H1 (cell line): ENCODE results near the gene HM13. TPM values are rescaled to one million over a fixed set of nuclear protein-coding genes. Genes with fewer than 3 reads are reported as not detected.

Source experiments
- CBX5 ChIP-seq: fragments of 300-800, 300-1000 bp; sonication (generic); IDR thresholded peaks from 2 replicates; pipeline ENCODE4 v1.7.1; 2016; ENCODE audit warnings: antibody characterized with exemption, low read length, low read depth
- CBX8 ChIP-seq: fragments of 300-800, 300-1000 bp; sonication (generic); IDR thresholded peaks from 2 replicates; pipeline ENCODE4 v1.7.1; 2016; ENCODE audit warnings: low read depth, low read length, borderline replicate concordance
- CHD1 ChIP-seq: IDR thresholded peaks from 2 replicates; pipeline ENCODE4 v1.6.1; 2012; ENCODE audit warnings: low read depth, low read length, improper control_type of control experiment
- PHF8 ChIP-seq: fragments of 200-600 bp; sonication (generic); conservative IDR thresholded peaks from 2 replicates; pipeline ENCODE4 v1.7.1; 2012; ENCODE audit warnings: low read depth, mild to moderate bottlenecking, inconsistent platforms, low read length, moderate library complexity
- POLR2A ChIP-seq, 2 experiments: IDR thresholded peaks; 1 replicate in 1 of 2; 2 replicates in 1 of 2; pipeline ENCODE4 v1.6.1; 2011; ENCODE audit warnings: low read depth in 2 of 2, low read length in 2 of 2, mild to moderate bottlenecking in 2 of 2; ENCODE audit errors: control extremely low read depth in 1 of 2
- POLR2AphosphoS5 ChIP-seq: IDR thresholded peaks from 2 replicates; pipeline ENCODE4 v1.6.1; 2011; ENCODE audit warnings: low read depth, low read length
- SAP30 ChIP-seq: fragments of 300-600 bp; sonication (generic); IDR thresholded peaks from 2 replicates; pipeline ENCODE4 v1.7.1; 2012; ENCODE audit warnings: low read length, moderate library complexity, mild to moderate bottlenecking, inconsistent platforms; ENCODE audit not compliant: insufficient read depth, insufficient replicate concordance
- TAF7 ChIP-seq: optimal IDR thresholded peaks from 2 replicates; pipeline ENCODE3; 2011; ENCODE audit warnings: low read depth, mild to moderate bottlenecking, inconsistent platforms, low read length, moderate library complexity, borderline replicate concordance
- TCF12 ChIP-seq: IDR thresholded peaks from 2 replicates; pipeline ENCODE4 v1.6.1; 2011; ENCODE audit warnings: low read depth, mild to moderate bottlenecking, low read length
- TEAD4 ChIP-seq: IDR thresholded peaks from 2 replicates; pipeline ENCODE4 v1.6.1; 2012; ENCODE audit warnings: low read depth, low read length, inconsistent platforms, mixed read lengths
- ZNF274 ChIP-seq: IDR thresholded peaks from 2 replicates; pipeline ENCODE4 v1.7.0; 2012; ENCODE audit warnings: low read length, borderline replicate concordance; ENCODE audit errors: extremely low read depth
- polyA plus RNA-seq, 7 experiments: library from polyadenylated mRNA; depleted of rRNA in 3 of 7; stranded (reverse) in 5 of 7; unstranded in 2 of 7; fragments of >200 nt in 5 of 7; fragments of 200-250 nt in 2 of 7; gene quantifications; 1 replicate in 5 of 7; 2 replicates in 1 of 7; 4 replicates in 1 of 7; pipeline versions ENCODE4 v1.2.1 to v1.2.3, GENCODE V29; 2011 to 2013; ENCODE audit warnings: missing spikeins in 2 of 7, mixed read lengths in 2 of 7
- total RNA-seq: library from RNA; stranded (reverse); fragmentation: NEBNext Ultra II Directional; extraction: Animal tissue kit (Norgen Biotek cat#: 25700); gene quantifications from 2 replicates; pipeline ENCODE4 v1.2.1, GENCODE V29; 2021
- TF ChIP-seq, protein P1 (sequence below): fragments of 300-600 bp; sonication (generic); IDR thresholded peaks from 2 replicates; pipeline ENCODE4 v1.7.1; 2012; ENCODE audit warnings: low read length, moderate library complexity, mild to moderate bottlenecking, inconsistent platforms; ENCODE audit not compliant: insufficient replicate concordance

HM13 gene
- total and polyA plus RNA-seq, 2 of the 8 experiments (the other 6 are each of a cell fraction or from before 2014, with no cell fraction given) = 118 to 183 TPM

DNA sequence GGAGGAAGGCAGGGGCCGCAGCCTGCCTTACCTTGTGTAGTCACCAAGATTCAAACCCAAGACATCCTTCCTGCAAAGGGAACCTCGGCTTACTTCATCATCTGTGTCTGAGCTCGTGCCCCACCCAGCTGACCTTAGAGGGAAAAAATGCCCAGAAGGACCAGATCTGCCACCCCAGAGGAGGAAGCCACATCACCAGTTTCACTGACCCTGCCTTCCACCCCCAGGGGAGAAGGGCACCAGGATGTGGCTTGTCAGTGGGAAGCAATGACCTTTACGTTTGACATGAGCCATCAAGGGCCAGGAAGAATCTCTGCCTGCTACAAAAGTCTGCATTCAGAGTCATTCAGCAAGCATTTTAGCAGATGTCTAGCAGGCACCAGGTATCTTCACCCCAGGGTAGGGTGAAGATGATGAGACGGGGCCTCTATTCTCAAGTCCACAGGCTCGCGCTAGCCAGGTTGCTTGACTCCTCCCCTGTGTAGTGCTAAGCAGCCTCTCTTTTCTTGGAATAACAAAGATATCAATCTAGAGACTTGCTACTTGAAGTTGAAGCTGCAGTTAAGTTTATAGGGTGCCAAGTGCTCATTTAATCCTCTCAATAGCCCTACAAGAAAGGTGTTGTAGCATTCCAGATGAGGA is 28.1 kb downstream of the HM13 start (continued):
- TF ChIP-seq, protein P1, sequence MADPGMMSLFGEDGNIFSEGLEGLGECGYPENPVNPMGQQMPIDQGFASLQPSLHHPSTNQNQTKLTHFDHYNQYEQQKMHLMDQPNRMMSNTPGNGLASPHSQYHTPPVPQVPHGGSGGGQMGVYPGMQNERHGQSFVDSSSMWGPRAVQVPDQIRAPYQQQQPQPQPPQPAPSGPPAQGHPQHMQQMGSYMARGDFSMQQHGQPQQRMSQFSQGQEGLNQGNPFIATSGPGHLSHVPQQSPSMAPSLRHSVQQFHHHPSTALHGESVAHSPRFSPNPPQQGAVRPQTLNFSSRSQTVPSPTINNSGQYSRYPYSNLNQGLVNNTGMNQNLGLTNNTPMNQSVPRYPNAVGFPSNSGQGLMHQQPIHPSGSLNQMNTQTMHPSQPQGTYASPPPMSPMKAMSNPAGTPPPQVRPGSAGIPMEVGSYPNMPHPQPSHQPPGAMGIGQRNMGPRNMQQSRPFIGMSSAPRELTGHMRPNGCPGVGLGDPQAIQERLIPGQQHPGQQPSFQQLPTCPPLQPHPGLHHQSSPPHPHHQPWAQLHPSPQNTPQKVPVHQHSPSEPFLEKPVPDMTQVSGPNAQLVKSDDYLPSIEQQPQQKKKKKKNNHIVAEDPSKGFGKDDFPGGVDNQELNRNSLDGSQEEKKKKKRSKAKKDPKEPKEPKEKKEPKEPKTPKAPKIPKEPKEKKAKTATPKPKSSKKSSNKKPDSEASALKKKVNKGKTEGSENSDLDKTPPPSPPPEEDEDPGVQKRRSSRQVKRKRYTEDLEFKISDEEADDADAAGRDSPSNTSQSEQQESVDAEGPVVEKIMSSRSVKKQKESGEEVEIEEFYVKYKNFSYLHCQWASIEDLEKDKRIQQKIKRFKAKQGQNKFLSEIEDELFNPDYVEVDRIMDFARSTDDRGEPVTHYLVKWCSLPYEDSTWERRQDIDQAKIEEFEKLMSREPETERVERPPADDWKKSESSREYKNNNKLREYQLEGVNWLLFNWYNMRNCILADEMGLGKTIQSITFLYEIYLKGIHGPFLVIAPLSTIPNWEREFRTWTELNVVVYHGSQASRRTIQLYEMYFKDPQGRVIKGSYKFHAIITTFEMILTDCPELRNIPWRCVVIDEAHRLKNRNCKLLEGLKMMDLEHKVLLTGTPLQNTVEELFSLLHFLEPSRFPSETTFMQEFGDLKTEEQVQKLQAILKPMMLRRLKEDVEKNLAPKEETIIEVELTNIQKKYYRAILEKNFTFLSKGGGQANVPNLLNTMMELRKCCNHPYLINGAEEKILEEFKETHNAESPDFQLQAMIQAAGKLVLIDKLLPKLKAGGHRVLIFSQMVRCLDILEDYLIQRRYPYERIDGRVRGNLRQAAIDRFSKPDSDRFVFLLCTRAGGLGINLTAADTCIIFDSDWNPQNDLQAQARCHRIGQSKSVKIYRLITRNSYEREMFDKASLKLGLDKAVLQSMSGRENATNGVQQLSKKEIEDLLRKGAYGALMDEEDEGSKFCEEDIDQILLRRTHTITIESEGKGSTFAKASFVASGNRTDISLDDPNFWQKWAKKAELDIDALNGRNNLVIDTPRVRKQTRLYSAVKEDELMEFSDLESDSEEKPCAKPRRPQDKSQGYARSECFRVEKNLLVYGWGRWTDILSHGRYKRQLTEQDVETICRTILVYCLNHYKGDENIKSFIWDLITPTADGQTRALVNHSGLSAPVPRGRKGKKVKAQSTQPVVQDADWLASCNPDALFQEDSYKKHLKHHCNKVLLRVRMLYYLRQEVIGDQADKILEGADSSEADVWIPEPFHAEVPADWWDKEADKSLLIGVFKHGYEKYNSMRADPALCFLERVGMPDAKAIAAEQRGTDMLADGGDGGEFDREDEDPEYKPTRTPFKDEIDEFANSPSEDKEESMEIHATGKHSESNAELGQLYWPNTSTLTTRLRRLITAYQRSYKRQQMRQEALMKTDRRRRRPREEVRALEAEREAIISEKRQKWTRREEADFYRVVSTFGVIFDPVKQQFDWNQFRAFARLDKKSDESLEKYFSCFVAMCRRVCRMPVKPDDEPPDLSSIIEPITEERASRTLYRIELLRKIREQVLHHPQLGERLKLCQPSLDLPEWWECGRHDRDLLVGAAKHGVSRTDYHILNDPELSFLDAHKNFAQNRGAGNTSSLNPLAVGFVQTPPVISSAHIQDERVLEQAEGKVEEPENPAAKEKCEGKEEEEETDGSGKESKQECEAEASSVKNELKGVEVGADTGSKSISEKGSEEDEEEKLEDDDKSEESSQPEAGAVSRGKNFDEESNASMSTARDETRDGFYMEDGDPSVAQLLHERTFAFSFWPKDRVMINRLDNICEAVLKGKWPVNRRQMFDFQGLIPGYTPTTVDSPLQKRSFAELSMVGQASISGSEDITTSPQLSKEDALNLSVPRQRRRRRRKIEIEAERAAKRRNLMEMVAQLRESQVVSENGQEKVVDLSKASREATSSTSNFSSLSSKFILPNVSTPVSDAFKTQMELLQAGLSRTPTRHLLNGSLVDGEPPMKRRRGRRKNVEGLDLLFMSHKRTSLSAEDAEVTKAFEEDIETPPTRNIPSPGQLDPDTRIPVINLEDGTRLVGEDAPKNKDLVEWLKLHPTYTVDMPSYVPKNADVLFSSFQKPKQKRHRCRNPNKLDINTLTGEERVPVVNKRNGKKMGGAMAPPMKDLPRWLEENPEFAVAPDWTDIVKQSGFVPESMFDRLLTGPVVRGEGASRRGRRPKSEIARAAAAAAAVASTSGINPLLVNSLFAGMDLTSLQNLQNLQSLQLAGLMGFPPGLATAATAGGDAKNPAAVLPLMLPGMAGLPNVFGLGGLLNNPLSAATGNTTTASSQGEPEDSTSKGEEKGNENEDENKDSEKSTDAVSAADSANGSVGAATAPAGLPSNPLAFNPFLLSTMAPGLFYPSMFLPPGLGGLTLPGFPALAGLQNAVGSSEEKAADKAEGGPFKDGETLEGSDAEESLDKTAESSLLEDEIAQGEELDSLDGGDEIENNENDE = no peak
- TF ChIP-seq POLR2A (IDR thresholded peaks at IDR 0.05; ENCODE audit: control extremely low read depth in 1 of 2, low read depth in 2 of 2, low read length in 2 of 2) (no peak), CHD1 (no peak), PHF8 (no peak), TEAD4 (no peak), ZNF274 (no peak), SAP30 (no peak), CBX5 (no peak), TAF7 (no peak), TCF12 (no peak), POLR2AphosphoS5 (no peak), CBX8 (no peak)
